CD4-positive, alpha-beta T cell treated with Interleukin-21 for 1 hour (primary cell): Measurements from ENCODE around the gene HNRNPA1L2.
A peak's percentile ranks its signal among the peaks of the same experiment; 100 is the strongest.
"Not testable (repeated sequence)": the region's sequence is repeated elsewhere in the genome, so short reads cannot be mapped to it uniquely, and the experiment has no call there.

Source experiments
- DNase-seq: peaks from one replicate; pipeline ENCODE4 v3.0.0-alpha.2; 2020

Gene HNRNPA1L2

DNA sequence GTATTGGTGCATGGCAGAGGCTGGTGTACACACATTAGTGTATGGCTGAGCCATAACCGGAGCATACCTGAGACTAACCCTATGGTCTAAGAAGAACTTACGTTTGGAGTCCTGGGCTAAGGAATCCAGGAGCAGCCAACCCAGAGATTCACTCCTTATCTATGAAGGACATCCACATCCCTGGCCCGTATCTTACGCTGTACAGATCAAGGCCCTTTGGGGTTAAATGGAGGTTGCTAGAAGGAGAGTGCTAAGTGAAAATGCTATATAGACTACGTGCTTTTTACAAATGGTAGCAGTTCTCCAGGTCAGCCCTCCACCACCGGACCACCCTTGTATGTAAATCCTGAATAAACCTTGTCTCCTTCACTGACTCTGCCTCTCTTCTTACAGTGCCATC, 8.5 kb downstream of the HNRNPA1L2 start:
- no peak for DNase-seq

GRCh38 chr13:52651897-52652195, 9.6 kb downstream of the HNRNPA1L2 start:
- DNase-seq, result no peak

- DNase-seq, result peak; percentile 94
Measured at GRCh38 chr13:52652196-52652979, 10.2 kb downstream of the HNRNPA1L2 start, which contains the start of gene SUGT1. Gene SUGT1 (plus strand): TSS chr13:52652836. CDS start chr13:52652921, 85 bp downstream.

DNA sequence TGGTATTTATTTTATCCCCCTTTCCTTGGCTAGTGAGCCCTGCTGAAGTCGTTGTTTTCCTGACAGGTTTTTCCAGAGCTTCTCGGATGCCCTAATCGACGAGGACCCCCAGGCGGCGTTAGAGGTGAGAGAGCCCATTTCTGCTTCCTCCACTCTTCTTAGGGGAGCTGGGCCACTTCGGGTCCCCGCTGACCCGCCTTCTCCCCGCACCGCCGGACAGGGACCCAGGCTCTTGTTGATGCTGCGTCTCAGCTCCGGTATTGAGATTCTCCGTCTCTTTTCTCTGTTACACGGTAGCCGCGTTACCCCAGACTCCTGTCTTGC, 10.7 kb downstream of the HNRNPA1L2 start:
- no peak for DNase-seq

GRCh38 chr13:52659340-52659739, 17.1 kb downstream of the HNRNPA1L2 start:
- no peak for DNase-seq

DNA sequence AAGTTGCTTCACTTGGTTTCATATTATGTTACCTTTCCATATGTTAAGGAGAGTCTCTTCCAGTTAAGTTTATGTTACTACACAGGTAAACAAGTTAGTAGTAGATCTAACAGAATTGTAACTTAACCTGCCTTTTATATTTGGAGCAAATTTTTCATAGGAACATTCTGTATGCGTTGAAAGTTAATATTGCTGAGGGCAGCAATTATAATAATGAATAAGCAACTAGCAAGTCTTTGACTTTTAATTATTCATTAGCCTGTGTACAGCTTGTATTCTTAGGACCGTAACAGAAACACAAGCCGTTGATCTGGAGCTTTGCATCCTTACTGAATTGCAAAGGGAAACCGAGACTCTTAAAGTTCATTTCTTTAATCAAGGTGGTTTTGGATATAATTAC, 22.0 kb downstream of the HNRNPA1L2 start:
- DNase-seq, result no peak

GRCh38 chr13:52665325-52665724, 23.1 kb downstream of the HNRNPA1L2 start:
- peak; percentile 34 for DNase-seq

- no peak for DNase-seq
Measured at GRCh38 chr13:52669677-52670076, 27.4 kb downstream of the HNRNPA1L2 start.

DNA sequence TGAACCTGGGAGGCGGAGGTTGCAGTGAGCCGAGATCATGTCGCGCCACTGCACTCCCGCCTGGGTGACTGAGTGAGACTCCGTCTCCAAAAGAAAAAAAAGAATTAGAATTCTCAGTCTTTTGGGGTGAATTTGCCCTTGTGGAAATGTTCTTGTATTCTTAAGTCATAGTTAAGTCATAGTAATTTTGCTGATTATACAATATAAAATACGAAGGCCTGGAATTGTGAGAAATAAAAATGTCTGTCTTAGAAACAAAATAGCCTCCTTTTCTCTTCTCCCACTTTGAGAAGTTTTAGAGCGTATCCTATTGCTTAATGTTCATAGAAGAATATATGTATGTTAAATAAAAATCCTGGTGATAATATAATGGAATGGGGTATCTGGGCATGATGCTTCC, 28.5 kb downstream of the HNRNPA1L2 start:
- no peak for DNase-seq

GRCh38 chr13:52673465-52673864, 31.2 kb downstream of the HNRNPA1L2 start:
- no peak for DNase-seq

DNA sequence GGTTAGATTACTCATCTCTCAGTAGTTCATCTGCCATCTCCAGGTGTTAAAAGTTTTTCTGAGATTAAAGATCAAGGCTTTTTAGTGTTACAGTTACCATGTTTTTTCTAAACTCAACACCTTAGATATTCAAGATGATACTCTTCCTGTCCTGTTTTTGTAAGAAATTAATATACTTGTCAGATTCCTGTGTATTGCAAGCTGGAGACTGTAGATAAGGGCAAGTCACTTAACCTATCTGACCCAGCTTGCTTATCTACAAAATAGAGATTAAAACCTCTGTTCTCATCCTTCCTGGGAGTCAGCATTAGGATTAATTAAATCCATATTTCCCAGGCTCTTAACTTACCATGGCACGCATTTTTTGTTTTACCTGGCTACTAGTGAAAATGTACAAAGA, 35.6 kb downstream of the HNRNPA1L2 start:
- DNase-seq, result no peak

- not testable (repeated sequence) for DNase-seq
Measured at GRCh38 chr13:52685806-52686205, 43.6 kb downstream of the HNRNPA1L2 start.

DNA sequence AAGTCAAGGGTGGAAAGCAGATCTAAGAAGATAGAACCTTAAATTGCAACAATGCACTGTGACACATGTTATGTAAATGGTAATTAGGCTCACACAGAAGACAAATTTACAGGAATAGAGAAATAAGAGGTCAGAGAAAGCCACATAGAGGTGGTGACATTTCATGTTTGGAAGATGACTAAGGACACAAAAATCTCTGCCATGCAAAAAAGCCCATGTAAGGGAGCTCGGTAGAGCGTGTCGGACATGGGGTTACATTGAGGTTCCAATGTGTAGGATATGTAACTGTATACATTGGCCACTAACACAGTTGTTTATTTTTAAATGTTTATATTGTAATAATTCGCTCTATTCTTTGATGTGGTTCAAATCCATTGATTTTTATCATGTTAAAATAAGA, 44.1 kb downstream of the HNRNPA1L2 start:
- no peak for DNase-seq
